ENCODE data around the gene QRSL1. TPM values are rescaled to one million over a fixed set of nuclear protein-coding genes. Genes with fewer than 3 reads are reported as not detected.

Gene QRSL1
- total and polyA plus RNA-seq, 10 of the 15 experiments (the other 5 are each of a cell fraction or from before 2014, with no cell fraction given), result 11.9 to 23.5 (median 15.5) TPM

- in situ Hi-C loops (cut with MboI), result no loop called here
- Histone ChIP-seq H3K4me3 (peak overlapping the region; percentile 46), H3K4me1 (ENCODE audit: control insufficient read depth, insufficient read depth, low read length) (peaks cover 12% of the 10 kb centered on the region; the same call in 1 of the 2 replicates), H3K9ac (ENCODE audit: control insufficient read depth, insufficient read depth, low read length) (peak overlapping the region; percentile 38; the same call in 1 of the 2 replicates), H3K27ac (ENCODE audit: control insufficient read depth, insufficient read depth) (peak overlapping the region; percentile 73), H3K27me3 (replicated peaks in 1 of 2; ENCODE audit: control insufficient read depth in 2 of 2, insufficient read depth in 2 of 2, low read length in 1 of 2) (no peaks in the 10 kb centered on the region), H3K9me3 (replicated peaks; ENCODE audit: control insufficient read depth, insufficient read depth, low read length) (no peaks in the 10 kb centered on the region; the same call in 2 of the 3 replicates), H4K20me1 (ENCODE audit: control insufficient read depth, insufficient read depth) (no peaks in the 10 kb centered on the region), H3K79me2 (ENCODE audit: control insufficient read depth, insufficient read depth, low read length) (no peaks in the 10 kb centered on the region), H2AFZ (ENCODE audit: control insufficient read depth, low read depth, low read length) (peak overlapping the region; percentile 50), H3K36me3 (ENCODE audit: control insufficient read depth in 2 of 2, insufficient read depth in 2 of 2, low read length in 1 of 2) (peaks cover 2 to 21% of the 10 kb centered on the region in 2 experiments), H3K4me2 (ENCODE audit: control insufficient read depth, insufficient read depth) (peak overlapping the region; percentile 86)
- ATAC-seq (peak; percentile 88), DNase-seq (ENCODE audit: low read depth, low spot score) (no peak), FAIRE-seq (peak; percentile 68)
- intact Hi-C loops (cut with micrococcal nuclease; ENCODE audit: unreplicated experiment), result no loop called here
- ChIA-PET POLR2A (interaction anchor here (0.6 to 1.4 kb wide), 3 partner anchors 9 to 585 kb away, joined by 3 to 4 read pairs (median 3); partner anchors contain the start of gene QRSL1), CTCF (interaction anchor here (0.7 to 1.8 kb wide), 5 partner anchors 10 to 331 kb away, joined by 3 to 6 read pairs (median 3); no protein-coding TSS in a partner anchor), RAD21 (ENCODE audit: unreplicated experiment) (interaction anchor here (1.1 kb wide), 4 partner anchors 16 to 265 kb away, joined by 3 read pairs; no protein-coding TSS in a partner anchor), SMC1A (ENCODE audit: uncharacterized antibody, unreplicated experiment) (interaction anchor here (0.7 to 2.5 kb wide), 12 partner anchors 9 to 53 kb away, joined by 3 to 25 read pairs (median 4); partner anchors contain the start of genes QRSL1 and RTN4IP1)
- BruUV-seq (replicated peaks), result no TSS peak
- TF ChIP-seq NFYB (IDR thresholded peaks at IDR 0.05; ENCODE audit: insufficient read depth, low read depth, low read length) (peak; percentile 81), JUNB (IDR thresholded peaks at IDR 0.05) (peak; percentile 28), SPI1 (IDR thresholded peaks at IDR 0.05; ENCODE audit: borderline replicate concordance, insufficient read depth, low read depth, low read length) (peak; percentile 49; the same call in 1 of the 2 replicates), CREB1 (IDR thresholded peaks at IDR 0.05; ENCODE audit: low read depth) (no peak), SMC3 (IDR thresholded peaks at IDR 0.05; ENCODE audit: borderline replicate concordance, low read length) (no peak), WRNIP1 (IDR thresholded peaks at IDR 0.05; ENCODE audit: borderline replicate concordance, low read depth, low read length) (no peak)
- 51% methylated on average over 7 of the region's 7 CpGs for WGBS (ENCODE audit: insufficient coverage, insufficient replicate concordance, low lambda C conversion rate, missing lambda C conversion rate)
These were observed 19.4 kb downstream of the QRSL1 start for GRCh38 chr6:106648651-106649308.

Data from GM12878 (cell line).